Neural crest cell (in vitro differentiated cells): Measurements from ENCODE around the gene PGM1. TPM values are rescaled to one million over a fixed set of nuclear protein-coding genes. Genes with fewer than 3 reads are reported as not detected.

ENCODE experiments used
- DNase-seq: peaks from one replicate; pipeline ENCODE4 v3.0.0; 2021; ENCODE audit warnings: low read depth, mixed read lengths, low spot score
- H3K27ac Mint-ChIP-seq: one replicate; pipeline ENCODE4 v1.8.0; 2021; ENCODE audit warnings: mild to moderate bottlenecking, mixed read lengths; ENCODE audit not compliant: unreplicated experiment
- H3K27me3 Mint-ChIP-seq: 2 replicates; pipeline ENCODE4 v1.8.0; 2021; ENCODE audit warnings: low read depth, mild to moderate bottlenecking, mixed read lengths
- H3K36me3 Mint-ChIP-seq: 2 replicates; pipeline ENCODE4 v1.8.0; 2021; ENCODE audit warnings: low read depth, mild to moderate bottlenecking, mixed read lengths
- H3K4me1 Mint-ChIP-seq: 2 replicates; pipeline ENCODE4 v1.8.0; 2021; ENCODE audit warnings: mixed read lengths
- H3K4me3 Mint-ChIP-seq: one replicate; pipeline ENCODE4 v1.8.0; 2021; ENCODE audit warnings: mild to moderate bottlenecking, mixed read lengths
- H3K9me3 Mint-ChIP-seq: 2 replicates; pipeline ENCODE4 v1.8.0; 2021; ENCODE audit warnings: mixed read lengths
- total RNA-seq: library from RNA; stranded (reverse); gene quantifications from 2 replicates; pipeline ENCODE4 v1.2.1, GENCODE V29; 2021
- TF ChIP-seq, protein P1 (sequence below): fragments of 200-600 bp; sonication (generic); conservative IDR thresholded peaks from 2 replicates; pipeline ENCODE4 v1.5.0; 2021; ENCODE audit warnings: antibody characterized with exemption, mild to moderate bottlenecking

Gene PGM1
- total RNA-seq, 1 donor from 2014 or later: 35.3 TPM

- DNase-seq: no peak
- Mint-ChIP-seq H3K4me1 (peaks cover 27% of the 10 kb centered on the region), H3K27me3 (no peaks in the 10 kb centered on the region), H3K36me3 (no peaks in the 10 kb centered on the region), H3K9me3 (no peaks in the 10 kb centered on the region), H3K4me3 (no peak overlapping the region), H3K27ac (no peak overlapping the region)
- TF ChIP-seq, protein P1, sequence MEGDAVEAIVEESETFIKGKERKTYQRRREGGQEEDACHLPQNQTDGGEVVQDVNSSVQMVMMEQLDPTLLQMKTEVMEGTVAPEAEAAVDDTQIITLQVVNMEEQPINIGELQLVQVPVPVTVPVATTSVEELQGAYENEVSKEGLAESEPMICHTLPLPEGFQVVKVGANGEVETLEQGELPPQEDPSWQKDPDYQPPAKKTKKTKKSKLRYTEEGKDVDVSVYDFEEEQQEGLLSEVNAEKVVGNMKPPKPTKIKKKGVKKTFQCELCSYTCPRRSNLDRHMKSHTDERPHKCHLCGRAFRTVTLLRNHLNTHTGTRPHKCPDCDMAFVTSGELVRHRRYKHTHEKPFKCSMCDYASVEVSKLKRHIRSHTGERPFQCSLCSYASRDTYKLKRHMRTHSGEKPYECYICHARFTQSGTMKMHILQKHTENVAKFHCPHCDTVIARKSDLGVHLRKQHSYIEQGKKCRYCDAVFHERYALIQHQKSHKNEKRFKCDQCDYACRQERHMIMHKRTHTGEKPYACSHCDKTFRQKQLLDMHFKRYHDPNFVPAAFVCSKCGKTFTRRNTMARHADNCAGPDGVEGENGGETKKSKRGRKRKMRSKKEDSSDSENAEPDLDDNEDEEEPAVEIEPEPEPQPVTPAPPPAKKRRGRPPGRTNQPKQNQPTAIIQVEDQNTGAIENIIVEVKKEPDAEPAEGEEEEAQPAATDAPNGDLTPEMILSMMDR: no peak
Measured at GRCh38 chr1:63612564-63612963, 19.4 kb downstream of the PGM1 start.

- H3K4me3 Mint-ChIP-seq: no peak overlapping the region
- H3K27ac Mint-ChIP-seq: peak overlapping the region; percentile 16
- H3K36me3 Mint-ChIP-seq: no peaks in the 10 kb centered on the region
- DNase-seq: no peak
- no peaks in the 10 kb centered on the region for H3K9me3 Mint-ChIP-seq
- peaks cover 27% of the 10 kb centered on the region for H3K4me1 Mint-ChIP-seq
- no peaks in the 10 kb centered on the region for H3K27me3 Mint-ChIP-seq
- TF ChIP-seq, protein P1: no peak
Measured at GRCh38 chr1:63612971-63613370, 19.8 kb downstream of the PGM1 start.

GRCh38 chr1:63615768-63616420 lies 22.7 kb downstream of the PGM1 start:
- TF ChIP-seq, protein P1: peak; percentile 83
- Mint-ChIP-seq H3K27me3 (no peaks in the 10 kb centered on the region), H3K4me1 (peaks cover 21% of the 10 kb centered on the region), H3K9me3 (no peaks in the 10 kb centered on the region), H3K4me3 (no peak overlapping the region), H3K27ac (no peak overlapping the region), H3K36me3 (no peaks in the 10 kb centered on the region)
- DNase-seq: peak; percentile 76

DNA sequence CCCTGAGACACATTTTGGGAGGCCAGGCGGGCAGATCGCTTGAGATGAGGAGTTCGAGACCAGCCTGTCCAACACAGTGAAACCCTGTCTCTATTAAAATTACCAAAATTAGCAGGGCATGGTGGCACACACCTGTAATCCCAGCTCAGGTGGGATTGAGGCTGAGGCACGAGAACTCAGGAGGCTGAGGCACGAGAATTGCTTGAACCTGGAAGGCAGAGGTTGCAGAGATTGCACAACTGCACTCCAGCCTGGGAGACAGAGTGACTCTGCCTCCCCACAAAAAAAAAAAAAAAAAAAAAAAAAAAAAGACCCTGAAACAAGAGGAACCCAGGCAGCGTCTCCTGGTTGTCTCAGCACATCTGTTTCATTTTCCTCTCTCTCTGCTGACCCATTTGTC lies 24.2 kb downstream of the PGM1 start:
- peaks cover 13% of the 10 kb centered on the region for H3K4me1 Mint-ChIP-seq
- no peaks in the 10 kb centered on the region for H3K36me3 Mint-ChIP-seq
- no peaks in the 10 kb centered on the region for H3K9me3 Mint-ChIP-seq
- TF ChIP-seq, protein P1: no peak
- H3K27me3 Mint-ChIP-seq: no peaks in the 10 kb centered on the region
- DNase-seq: no peak
- no peak overlapping the region for H3K27ac Mint-ChIP-seq
- no peak overlapping the region for H3K4me3 Mint-ChIP-seq

DNA sequence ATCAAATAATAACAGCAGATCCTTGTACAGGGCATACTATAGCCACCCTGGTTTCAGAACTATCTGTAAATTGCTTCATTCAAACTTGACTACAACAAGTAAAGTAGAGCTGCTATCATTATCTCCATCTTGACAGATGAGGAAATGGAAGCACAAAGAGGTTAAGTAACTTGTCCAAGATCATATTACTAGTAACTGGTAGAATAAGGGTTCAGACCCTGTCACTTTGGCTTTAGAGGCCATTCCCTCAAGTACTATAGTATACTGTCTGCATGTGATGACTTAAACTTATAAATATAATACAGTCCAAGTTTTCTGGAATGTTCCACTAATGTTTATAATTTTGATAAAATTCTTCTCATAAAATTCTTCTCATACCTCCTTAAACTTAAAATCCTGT lies 24.8 kb downstream of the PGM1 start:
- no peak overlapping the region for H3K4me3 Mint-ChIP-seq
- H3K27ac Mint-ChIP-seq: no peak overlapping the region
- H3K27me3 Mint-ChIP-seq: no peaks in the 10 kb centered on the region
- H3K4me1 Mint-ChIP-seq: peaks cover 9% of the 10 kb centered on the region
- TF ChIP-seq, protein P1: no peak
- no peaks in the 10 kb centered on the region for H3K9me3 Mint-ChIP-seq
- H3K36me3 Mint-ChIP-seq: no peaks in the 10 kb centered on the region
- DNase-seq: no peak
